ENCODE measurements around the gene KCNJ14.

KCNJ14 gene

GRCh38 chr19:48475369-48476068 is 20.1 kb downstream of the KCNJ14 start:
- CTCF ChIA-PET = interaction anchor here (1.0 to 1.9 kb wide), 2 partner anchors 12 to 14 kb away, joined by 3 to 4 read pairs; no protein-coding TSS in a partner anchor
- Histone ChIP-seq H3K27me3 (replicated peaks in 2 of 5; ENCODE audit: control insufficient read depth in 4 of 5, insufficient read depth in 5 of 5, low read length in 4 of 5) (no peaks in the 10 kb centered on the region), H3K36me3 (ENCODE audit: control insufficient read depth in 4 of 4, insufficient read depth in 4 of 4, low read length in 3 of 4) (peaks cover 8 to 81% (median 69%) of the 10 kb centered on the region in 4 experiments), H3K4me1 (ENCODE audit: control extremely low read depth in 1 of 4, control insufficient read depth in 4 of 4, insufficient read depth in 4 of 4, low read length in 3 of 4) (peaks cover 0 to 9% (median 4%) of the 10 kb centered on the region in 4 experiments), H3K27ac (ENCODE audit: insufficient read depth in 1 of 2, low read depth in 1 of 2, low read length in 2 of 2, poor library complexity in 1 of 2, severe bottlenecking in 2 of 2) (no peak overlapping the region), H3K9me3 (ENCODE audit: control extremely low read depth in 1 of 5, control insufficient read depth in 4 of 5, insufficient read depth in 2 of 5, low read depth in 1 of 5, low read length in 4 of 5) (no peaks in the 10 kb centered on the region), H3K4me3 (ENCODE audit: control insufficient read depth in 1 of 7, extremely low read depth in 1 of 7, insufficient read depth in 4 of 7, low read depth in 2 of 7, low read length in 6 of 7) (no peak overlapping the region)
- DNase-seq = no peak
- 96% methylated on average over 17 of the region's 17 CpGs for whole genome bisulfite sequencing (ENCODE audit: insufficient coverage)
- POLR2A ChIA-PET = no interaction called here

GRCh38 chr19:48476176-48476575 is 20.8 kb downstream of the KCNJ14 start:
- no peak for DNase-seq
- H3K4me1 ChIP-seq (ENCODE audit: control extremely low read depth in 1 of 4, control insufficient read depth in 4 of 4, insufficient read depth in 4 of 4, low read length in 3 of 4) = peaks cover 0 to 15% (median 6%) of the 10 kb centered on the region in 4 experiments
- no peaks in the 10 kb centered on the region for H3K9me3 ChIP-seq (ENCODE audit: control extremely low read depth in 1 of 5, control insufficient read depth in 4 of 5, insufficient read depth in 2 of 5, low read depth in 1 of 5, low read length in 4 of 5)
- H3K36me3 ChIP-seq (ENCODE audit: control insufficient read depth in 4 of 4, insufficient read depth in 4 of 4, low read length in 3 of 4) = peaks cover 8 to 75% (median 64%) of the 10 kb centered on the region in 4 experiments
- H3K27ac ChIP-seq (ENCODE audit: insufficient read depth in 1 of 2, low read depth in 1 of 2, low read length in 2 of 2, poor library complexity in 1 of 2, severe bottlenecking in 2 of 2) = no peak overlapping the region
- H3K27me3 ChIP-seq (replicated peaks in 2 of 5; ENCODE audit: control insufficient read depth in 4 of 5, insufficient read depth in 5 of 5, low read length in 4 of 5) = no peaks in the 10 kb centered on the region
- POLR2A ChIA-PET = no interaction called here
- 97% methylated on average over 4 of the region's 9 CpGs for WGBS (ENCODE audit: insufficient coverage)
- H3K4me3 ChIP-seq (ENCODE audit: control insufficient read depth in 1 of 7, extremely low read depth in 1 of 7, insufficient read depth in 4 of 7, low read depth in 2 of 7, low read length in 6 of 7) = no peak overlapping the region
- CTCF ChIA-PET = interaction anchor here (1.0 to 1.9 kb wide), 2 partner anchors 12 to 13 kb away, joined by 3 to 4 read pairs; no protein-coding TSS in a partner anchor

- no peak overlapping the region for H3K27ac ChIP-seq (ENCODE audit: insufficient read depth in 1 of 2, low read depth in 1 of 2, low read length in 2 of 2, poor library complexity in 1 of 2, severe bottlenecking in 2 of 2)
- ChIA-PET CTCF (interaction anchor here (1.9 kb wide), 1 partner anchor 11 kb away, joined by 4 read pairs; no protein-coding TSS in a partner anchor), POLR2A (no interaction called here)
- 90% methylated on average over 10 of the region's 10 CpGs for WGBS (ENCODE audit: insufficient coverage)
- no peak for DNase-seq
- H3K4me1 ChIP-seq (ENCODE audit: control extremely low read depth in 1 of 4, control insufficient read depth in 4 of 4, insufficient read depth in 4 of 4, low read length in 3 of 4) = peaks cover 0 to 19% (median 13%) of the 10 kb centered on the region in 4 experiments
- no peak overlapping the region for H3K4me3 ChIP-seq (ENCODE audit: control insufficient read depth in 1 of 7, extremely low read depth in 1 of 7, insufficient read depth in 4 of 7, low read depth in 2 of 7, low read length in 6 of 7)
- peaks cover 8 to 65% (median 58%) of the 10 kb centered on the region in 4 experiments for H3K36me3 ChIP-seq (ENCODE audit: control insufficient read depth in 4 of 4, insufficient read depth in 4 of 4, low read length in 3 of 4)
- no peaks in the 10 kb centered on the region for H3K27me3 ChIP-seq (replicated peaks in 2 of 5; ENCODE audit: control insufficient read depth in 4 of 5, insufficient read depth in 5 of 5, low read length in 4 of 5)
- H3K9me3 ChIP-seq (ENCODE audit: control extremely low read depth in 1 of 5, control insufficient read depth in 4 of 5, insufficient read depth in 2 of 5, low read depth in 1 of 5, low read length in 4 of 5) = no peaks in the 10 kb centered on the region
Measured at GRCh38 chr19:48477067-48477685, 21.8 kb downstream of the KCNJ14 start.

- peaks cover 7 to 58% (median 53%) of the 10 kb centered on the region in 4 experiments for H3K36me3 ChIP-seq (ENCODE audit: control insufficient read depth in 4 of 4, insufficient read depth in 4 of 4, low read length in 3 of 4)
Measured at GRCh38 chr19:48477698-48478338, 22.4 kb downstream of the KCNJ14 start.

GRCh38 chr19:48478339-48479256 is 23.2 kb downstream of the KCNJ14 start:
- POLR2A ChIA-PET = no interaction called here
- CTCF ChIA-PET = interaction anchor here (0.6 to 1.7 kb wide), 4 partner anchors 9 to 87 kb away, joined by 3 to 11 read pairs (median 4); partner anchors contain the start of gene KDELR1
- 97% methylated on average over 18 of the region's 29 CpGs for WGBS (ENCODE audit: insufficient coverage)
- H3K27me3 ChIP-seq (replicated peaks in 2 of 5; ENCODE audit: control insufficient read depth in 4 of 5, insufficient read depth in 5 of 5, low read length in 4 of 5) = no peaks in the 10 kb centered on the region
- peaks cover 5 to 51% (median 45%) of the 10 kb centered on the region in 4 experiments for H3K36me3 ChIP-seq (ENCODE audit: control insufficient read depth in 4 of 4, insufficient read depth in 4 of 4, low read length in 3 of 4)
- peaks cover 0 to 21% (median 13%) of the 10 kb centered on the region in 4 experiments for H3K4me1 ChIP-seq (ENCODE audit: control extremely low read depth in 1 of 4, control insufficient read depth in 4 of 4, insufficient read depth in 4 of 4, low read length in 3 of 4)
- DNase-seq = no peak
- no peaks in the 10 kb centered on the region for H3K9me3 ChIP-seq (ENCODE audit: control extremely low read depth in 1 of 5, control insufficient read depth in 4 of 5, insufficient read depth in 2 of 5, low read depth in 1 of 5, low read length in 4 of 5)
- no peak overlapping the region for H3K4me3 ChIP-seq (ENCODE audit: control insufficient read depth in 1 of 7, extremely low read depth in 1 of 7, insufficient read depth in 4 of 7, low read depth in 2 of 7, low read length in 6 of 7)
- H3K27ac ChIP-seq (ENCODE audit: insufficient read depth in 1 of 2, low read depth in 1 of 2, low read length in 2 of 2, poor library complexity in 1 of 2, severe bottlenecking in 2 of 2) = no peak overlapping the region

More at GRCh38 chr19:48477698-48478338, 22.4 kb downstream of the KCNJ14 start:
- Histone ChIP-seq H3K9me3 (ENCODE audit: control extremely low read depth in 1 of 5, control insufficient read depth in 4 of 5, insufficient read depth in 2 of 5, low read depth in 1 of 5, low read length in 4 of 5) (no peaks in the 10 kb centered on the region), H3K27ac (ENCODE audit: insufficient read depth in 1 of 2, low read depth in 1 of 2, low read length in 2 of 2, poor library complexity in 1 of 2, severe bottlenecking in 2 of 2) (no peak overlapping the region), H3K4me3 (ENCODE audit: control insufficient read depth in 1 of 7, extremely low read depth in 1 of 7, insufficient read depth in 4 of 7, low read depth in 2 of 7, low read length in 6 of 7) (no peak overlapping the region), H3K27me3 (replicated peaks in 2 of 5; ENCODE audit: control insufficient read depth in 4 of 5, insufficient read depth in 5 of 5, low read length in 4 of 5) (no peaks in the 10 kb centered on the region), H3K4me1 (ENCODE audit: control extremely low read depth in 1 of 4, control insufficient read depth in 4 of 4, insufficient read depth in 4 of 4, low read length in 3 of 4) (peaks cover 0 to 21% (median 13%) of the 10 kb centered on the region in 4 experiments)
- no peak for DNase-seq
- WGBS (ENCODE audit: insufficient coverage) = 97% methylated on average over 12 of the region's 22 CpGs
- POLR2A ChIA-PET = no interaction called here
- CTCF ChIA-PET = no interaction called here

GRCh38 chr19:48479686-48480085 is 24.3 kb downstream of the KCNJ14 start:
- DNase-seq = no peak
- CTCF ChIA-PET = interaction anchor here (0.6 to 1.7 kb wide), 4 partner anchors 9 to 127 kb away, joined by 3 to 11 read pairs (median 4); partner anchors contain the start of gene KDELR1

More at GRCh38 chr19:48479686-48480085, 24.3 kb downstream of the KCNJ14 start:
- 94% methylated on average over 6 of the region's 7 CpGs for WGBS (ENCODE audit: insufficient coverage)
- POLR2A ChIA-PET = no interaction called here
- H3K4me3 ChIP-seq (ENCODE audit: control insufficient read depth in 1 of 7, extremely low read depth in 1 of 7, insufficient read depth in 4 of 7, low read depth in 2 of 7, low read length in 6 of 7) = peak overlapping the region in 1 of 7 experiments; percentile 87
- H3K27ac ChIP-seq (ENCODE audit: insufficient read depth in 1 of 2, low read depth in 1 of 2, low read length in 2 of 2, poor library complexity in 1 of 2, severe bottlenecking in 2 of 2) = no peak overlapping the region
- no peaks in the 10 kb centered on the region for H3K27me3 ChIP-seq (replicated peaks in 2 of 5; ENCODE audit: control insufficient read depth in 4 of 5, insufficient read depth in 5 of 5, low read length in 4 of 5)
- H3K9me3 ChIP-seq (ENCODE audit: control extremely low read depth in 1 of 5, control insufficient read depth in 4 of 5, insufficient read depth in 2 of 5, low read depth in 1 of 5, low read length in 4 of 5) = no peaks in the 10 kb centered on the region
- H3K36me3 ChIP-seq (ENCODE audit: control insufficient read depth in 4 of 4, insufficient read depth in 4 of 4, low read length in 3 of 4) = peaks cover 5 to 40% (median 34%) of the 10 kb centered on the region in 4 experiments
- peaks cover 0 to 21% (median 13%) of the 10 kb centered on the region in 4 experiments for H3K4me1 ChIP-seq (ENCODE audit: control extremely low read depth in 1 of 4, control insufficient read depth in 4 of 4, insufficient read depth in 4 of 4, low read length in 3 of 4)
